ENCODE data around the gene NEAT1. TPM values are rescaled to one million over a fixed set of nuclear protein-coding genes. Genes with fewer than 3 reads are reported as not detected.

The NEAT1 gene
- total RNA-seq, 6 donors from 2014 or later, result 245 to 3,084 (median 1,019) TPM

GRCh38 chr11:65417702-65418430 lies 4.7 kb upstream of the NEAT1 start:
- H3K36me3 ChIP-seq, result peaks cover 0 to 8% (median 3%) of the 10 kb centered on the region in 4 donors
- DNase-seq, result peak; percentile 80 to 81
- no peaks in the 10 kb centered on the region for H3K27me3 ChIP-seq
- ATAC-seq (ENCODE audit: low FRiP score in 2 of 2), result peak in 1 of 2 donors; percentile 0
- H3K4me1 ChIP-seq, result peaks cover 39 to 62% (median 46%) of the 10 kb centered on the region in 4 donors
- H3K4me3 ChIP-seq, result peak overlapping the region; percentile 18 to 79 (median 50)
- 4 to 7% methylated on average over 10 to 19 of the region's 19 CpGs for WGBS, 2 donors
- no peaks in the 10 kb centered on the region for H3K9me3 ChIP-seq
- peak overlapping the region; percentile 97 to 100 (median 100) for H3K27ac ChIP-seq
- peak; percentile 72 to 73 for TF ChIP-seq POLR2AphosphoS5 (IDR thresholded peaks at IDR 0.05)
- peak in 2 of 4 donors; percentile 68 to 84 for TF ChIP-seq EP300 (IDR thresholded peaks at IDR 0.05)
- TF ChIP-seq POLR2A (IDR thresholded peaks at IDR 0.05), result peak in 2 of 4 donors; percentile 47 to 57
- no peak for TF ChIP-seq CTCF (IDR thresholded peaks at IDR 0.05)

GRCh38 chr11:65418431-65418680 lies 4.2 kb upstream of the NEAT1 start:
- no peaks in the 10 kb centered on the region for H3K27me3 ChIP-seq
- peaks cover 39 to 62% (median 46%) of the 10 kb centered on the region in 4 donors for H3K4me1 ChIP-seq
- peak in 1 of 2 donors; percentile 81 for DNase-seq
- TF ChIP-seq POLR2AphosphoS5 (IDR thresholded peaks at IDR 0.05) (no peak), POLR2A (IDR thresholded peaks at IDR 0.05) (peak in 2 of 4 donors; percentile 78 to 86)
- H3K36me3 ChIP-seq, result peaks cover 0 to 8% (median 3%) of the 10 kb centered on the region in 4 donors
- 0 to 2% methylated on average over 1 to 4 of the region's 4 CpGs for WGBS, 2 donors
- H3K4me3 ChIP-seq, result peak overlapping the region in 3 of 4 donors; percentile 33 to 79 (median 66)
- no peak for ATAC-seq (ENCODE audit: low FRiP score in 2 of 2)
- no peaks in the 10 kb centered on the region for H3K9me3 ChIP-seq
- H3K27ac ChIP-seq, result peak overlapping the region; percentile 97 to 100 (median 100)

- H3K27me3 ChIP-seq, result no peaks in the 10 kb centered on the region
- peak overlapping the region in 3 of 4 donors; percentile 33 to 79 (median 66) for H3K4me3 ChIP-seq
- TF ChIP-seq POLR2A (IDR thresholded peaks at IDR 0.05), result peak in 3 of 4 donors; percentile 84 to 92 (median 87)
- TF ChIP-seq POLR2AphosphoS5 (IDR thresholded peaks at IDR 0.05), result peak; percentile 92 to 96
- peak; percentile 50 to 95 (median 89) for TF ChIP-seq EP300 (IDR thresholded peaks at IDR 0.05)
- peak in 4 of 6 experiments; percentile 9 to 19 (median 12) for TF ChIP-seq CTCF (IDR thresholded peaks at IDR 0.05)
- H3K36me3 ChIP-seq, result peaks cover 0 to 5% (median 1%) of the 10 kb centered on the region in 4 donors
- H3K27ac ChIP-seq, result peak overlapping the region; percentile 97 to 100 (median 100)
- H3K9me3 ChIP-seq, result no peaks in the 10 kb centered on the region
- H3K4me1 ChIP-seq, result peaks cover 39 to 62% (median 46%) of the 10 kb centered on the region in 4 donors
- peak; percentile 95 to 99 for DNase-seq
- ATAC-seq (ENCODE audit: low FRiP score in 2 of 2), result peak; percentile 46 to 82
- WGBS, 2 donors, result 0% methylated on average over 15 of the region's 15 CpGs
Observed at GRCh38 chr11:65418681-65419459, 3.7 kb upstream of the NEAT1 start.

- no peak for ATAC-seq (ENCODE audit: low FRiP score in 2 of 2)
- Histone ChIP-seq H3K27ac (peak overlapping the region; percentile 97 to 100 (median 100)), H3K27me3 (no peaks in the 10 kb centered on the region), H3K4me1 (peaks cover 39 to 62% (median 46%) of the 10 kb centered on the region in 4 donors), H3K36me3 (peaks cover 0 to 8% (median 1%) of the 10 kb centered on the region in 4 donors), H3K4me3 (peak overlapping the region; percentile 11 to 79 (median 50)), H3K9me3 (no peaks in the 10 kb centered on the region)
- TF ChIP-seq CTCF (IDR thresholded peaks at IDR 0.05) (peak in 1 of 6 experiments; percentile 3), POLR2A (IDR thresholded peaks at IDR 0.05) (no peak), POLR2AphosphoS5 (IDR thresholded peaks at IDR 0.05) (no peak), EP300 (IDR thresholded peaks at IDR 0.05) (no peak)
- DNase-seq, result peak in 1 of 2 donors; percentile 36
- 14 to 16% methylated on average over 6 to 7 of the region's 7 CpGs for WGBS, 2 donors
Observed at GRCh38 chr11:65419460-65419771, 3.2 kb upstream of the NEAT1 start.
